ENCODE measurements around the gene ANKLE2.

DNA sequence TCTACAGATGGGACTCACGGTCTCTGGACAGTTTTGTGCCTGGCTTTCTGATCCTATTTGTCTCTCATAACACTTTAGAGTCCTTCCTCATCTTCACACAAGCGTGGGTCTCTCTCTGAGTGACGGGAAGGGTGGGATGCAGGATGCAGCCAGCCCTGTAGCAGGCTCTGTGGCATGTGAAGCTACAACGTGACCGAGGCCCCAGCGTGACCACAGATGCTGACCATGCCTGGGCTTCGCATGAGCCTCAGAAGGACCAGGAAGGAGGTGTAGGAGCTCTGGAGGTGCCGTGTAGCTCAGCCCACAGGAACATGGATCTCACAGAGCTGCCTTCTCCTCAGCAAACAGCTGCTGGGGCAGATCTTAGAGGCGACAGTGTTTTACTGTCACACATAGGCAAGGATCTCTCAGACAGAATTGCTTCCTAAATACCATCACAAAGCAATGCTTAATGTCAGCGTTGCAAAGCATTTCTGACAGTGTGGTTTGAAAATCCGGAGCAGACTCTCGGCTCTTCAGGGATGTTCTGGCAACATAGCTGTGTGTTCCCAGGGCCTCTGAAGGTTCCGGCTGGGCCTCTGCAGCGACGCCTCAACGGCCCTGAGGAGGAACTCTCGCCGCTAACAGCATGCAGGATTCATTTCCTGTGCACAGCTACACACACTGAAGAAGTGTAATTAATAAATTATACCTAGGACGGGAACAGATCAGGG is 21.9 kb downstream of the ANKLE2 start:
- TF ChIP-seq POLR2A (IDR thresholded peaks at IDR 0.05; ENCODE audit: control extremely low read depth in 1 of 2, low read depth in 2 of 2, low read length in 2 of 2) (no peak), POU5F1 (IDR thresholded peaks at IDR 0.05; ENCODE audit: low read depth, low read length) (no peak), YY1 (IDR thresholded peaks at IDR 0.05; ENCODE audit: low read depth, low read length) (no peak), POLR2AphosphoS5 (IDR thresholded peaks at IDR 0.05; ENCODE audit: low read depth, low read length) (no peak), EZH2 (IDR thresholded peaks at IDR 0.05; ENCODE audit: low read depth, low read length, severe bottlenecking) (no peak), CTBP2 (IDR thresholded peaks at IDR 0.05; ENCODE audit: borderline replicate concordance, insufficient read depth, insufficient read length, low read length) (no peak), HDAC2 (IDR thresholded peaks at IDR 0.05; ENCODE audit: borderline replicate concordance in 1 of 2, low read depth in 2 of 2, low read length in 2 of 2) (no peak), GABPA (IDR thresholded peaks at IDR 0.05; ENCODE audit: borderline replicate concordance, insufficient read depth, low read length) (no peak), SP1 (IDR thresholded peaks at IDR 0.05; ENCODE audit: low read depth, low read length) (no peak), BRCA1 (IDR thresholded peaks at IDR 0.05; ENCODE audit: low read depth, low read length) (no peak), NANOG (IDR thresholded peaks at IDR 0.05; ENCODE audit: insufficient read depth, low read depth, low read length, poor library complexity, severe bottlenecking) (no peak), EGR1 (IDR thresholded peaks at IDR 0.05; ENCODE audit: borderline replicate concordance, low read depth, low read length) (no peak), SUZ12 (IDR thresholded peaks at IDR 0.05; ENCODE audit: low read length) (no peak)
- TF ChIP-seq, protein P1, sequence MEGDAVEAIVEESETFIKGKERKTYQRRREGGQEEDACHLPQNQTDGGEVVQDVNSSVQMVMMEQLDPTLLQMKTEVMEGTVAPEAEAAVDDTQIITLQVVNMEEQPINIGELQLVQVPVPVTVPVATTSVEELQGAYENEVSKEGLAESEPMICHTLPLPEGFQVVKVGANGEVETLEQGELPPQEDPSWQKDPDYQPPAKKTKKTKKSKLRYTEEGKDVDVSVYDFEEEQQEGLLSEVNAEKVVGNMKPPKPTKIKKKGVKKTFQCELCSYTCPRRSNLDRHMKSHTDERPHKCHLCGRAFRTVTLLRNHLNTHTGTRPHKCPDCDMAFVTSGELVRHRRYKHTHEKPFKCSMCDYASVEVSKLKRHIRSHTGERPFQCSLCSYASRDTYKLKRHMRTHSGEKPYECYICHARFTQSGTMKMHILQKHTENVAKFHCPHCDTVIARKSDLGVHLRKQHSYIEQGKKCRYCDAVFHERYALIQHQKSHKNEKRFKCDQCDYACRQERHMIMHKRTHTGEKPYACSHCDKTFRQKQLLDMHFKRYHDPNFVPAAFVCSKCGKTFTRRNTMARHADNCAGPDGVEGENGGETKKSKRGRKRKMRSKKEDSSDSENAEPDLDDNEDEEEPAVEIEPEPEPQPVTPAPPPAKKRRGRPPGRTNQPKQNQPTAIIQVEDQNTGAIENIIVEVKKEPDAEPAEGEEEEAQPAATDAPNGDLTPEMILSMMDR (IDR thresholded peaks at IDR 0.05; ENCODE audit: control extremely low read depth in 1 of 3, insufficient read depth in 1 of 3, low read depth in 1 of 3, low read length in 3 of 3) = no peak

All from H1 (cell line).